ENCODE measurements around the gene KIF11. TPM values are rescaled to one million over a fixed set of nuclear protein-coding genes. Genes with fewer than 3 reads are reported as not detected.

KIF11 gene
- total and polyA plus RNA-seq, 2 of the 13 experiments (the other 11 are each of a cell fraction or from before 2014, with no cell fraction given) = 8.7 to 38.4 TPM

DNA sequence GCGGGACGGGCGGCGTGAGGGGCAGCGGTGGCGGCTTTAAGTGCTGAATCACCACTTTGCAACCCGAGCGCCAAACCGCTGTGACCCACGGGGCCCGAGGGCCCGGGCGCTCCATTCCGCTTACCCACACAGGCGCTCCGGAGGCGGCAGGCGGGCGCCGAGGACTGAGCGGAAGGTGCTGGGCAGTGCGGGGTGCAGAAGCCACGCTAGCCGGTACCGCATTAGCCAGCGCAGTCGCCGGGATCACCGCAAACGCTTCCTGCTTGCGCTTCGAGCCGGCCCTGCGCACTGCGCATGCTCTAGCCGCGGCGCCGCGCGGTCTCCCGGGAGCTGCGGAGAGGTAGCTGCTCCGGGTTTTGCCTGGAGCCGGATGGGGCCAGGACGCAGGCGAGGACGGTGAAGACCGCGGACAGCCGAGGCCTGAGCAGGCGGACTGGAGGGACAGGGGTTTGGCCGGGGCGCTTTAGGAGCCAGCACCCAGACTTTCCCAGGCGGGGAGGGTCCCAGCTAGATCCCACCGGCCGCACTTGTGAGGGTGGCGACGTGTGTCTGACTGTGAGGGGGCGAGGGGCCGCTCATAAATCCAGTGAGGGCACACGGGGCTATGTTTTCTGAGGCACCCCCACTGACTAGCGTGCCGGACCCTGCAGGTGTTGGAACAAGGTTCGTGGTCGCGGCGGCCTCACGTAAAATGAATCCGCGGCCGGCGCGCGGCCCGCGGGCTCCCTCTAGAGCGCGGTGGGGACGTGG, 19.0 kb upstream of the KIF11 start, which contains the start of gene IDE (continued):
- TF ChIP-seq NAIF1 (CRISPR knock-in tag; IDR thresholded peaks at IDR 0.05; ENCODE audit: borderline replicate concordance) (peak; percentile 96), ARHGAP35 (CRISPR knock-in tag; IDR thresholded peaks at IDR 0.05; ENCODE audit: borderline replicate concordance) (peak; percentile 88; the same call in 1 of the 2 replicates), ZFP1 (CRISPR knock-in tag; IDR thresholded peaks at IDR 0.05) (0 out of 2 replicates have a peak, but pooled peaks have one; percentile 28), IRF2 (CRISPR knock-in tag; IDR thresholded peaks at IDR 0.05) (no peak; the same call in none of the 2 replicates), POLR2AphosphoS2 (IDR thresholded peaks at IDR 0.05; ENCODE audit: low read depth, low read length) (no peak), MXD4 (CRISPR knock-in tag; IDR thresholded peaks at IDR 0.05) (peak; percentile 56; the same call in 1 of the 2 replicates), TOPORS (CRISPR knock-in tag; IDR thresholded peaks at IDR 0.05) (no peak; the same call in 1 of the 2 replicates), PHF21A (CRISPR knock-in tag; IDR thresholded peaks at IDR 0.05) (peak; percentile 87), MIXL1 (CRISPR knock-in tag; IDR thresholded peaks at IDR 0.05) (peak; percentile 17; the same call in 1 of the 2 replicates), ZNF790 (CRISPR knock-in tag; IDR thresholded peaks at IDR 0.05; ENCODE audit: borderline replicate concordance) (peak; percentile 84), ZNF83 (CRISPR knock-in tag; IDR thresholded peaks at IDR 0.05; ENCODE audit: borderline replicate concordance) (peak; percentile 78), SP4 (CRISPR knock-in tag; IDR thresholded peaks at IDR 0.05) (peak; percentile 41; the same call in 1 of the 2 replicates), HDAC1 (CRISPR knock-in tag; IDR thresholded peaks at IDR 0.05) (peak; percentile 84), ZNF761 (CRISPR knock-in tag; conservative IDR thresholded peaks at IDR 0.05) (peak; percentile 96), TAF1 (CRISPR knock-in tag; IDR thresholded peaks at IDR 0.05) (peak; percentile 86)
- TF ChIP-seq, protein P1, sequence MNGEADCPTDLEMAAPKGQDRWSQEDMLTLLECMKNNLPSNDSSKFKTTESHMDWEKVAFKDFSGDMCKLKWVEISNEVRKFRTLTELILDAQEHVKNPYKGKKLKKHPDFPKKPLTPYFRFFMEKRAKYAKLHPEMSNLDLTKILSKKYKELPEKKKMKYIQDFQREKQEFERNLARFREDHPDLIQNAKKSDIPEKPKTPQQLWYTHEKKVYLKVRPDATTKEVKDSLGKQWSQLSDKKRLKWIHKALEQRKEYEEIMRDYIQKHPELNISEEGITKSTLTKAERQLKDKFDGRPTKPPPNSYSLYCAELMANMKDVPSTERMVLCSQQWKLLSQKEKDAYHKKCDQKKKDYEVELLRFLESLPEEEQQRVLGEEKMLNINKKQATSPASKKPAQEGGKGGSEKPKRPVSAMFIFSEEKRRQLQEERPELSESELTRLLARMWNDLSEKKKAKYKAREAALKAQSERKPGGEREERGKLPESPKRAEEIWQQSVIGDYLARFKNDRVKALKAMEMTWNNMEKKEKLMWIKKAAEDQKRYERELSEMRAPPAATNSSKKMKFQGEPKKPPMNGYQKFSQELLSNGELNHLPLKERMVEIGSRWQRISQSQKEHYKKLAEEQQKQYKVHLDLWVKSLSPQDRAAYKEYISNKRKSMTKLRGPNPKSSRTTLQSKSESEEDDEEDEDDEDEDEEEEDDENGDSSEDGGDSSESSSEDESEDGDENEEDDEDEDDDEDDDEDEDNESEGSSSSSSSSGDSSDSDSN (CRISPR knock-in tag; IDR thresholded peaks at IDR 0.05) = peak; percentile 98
- TF ChIP-seq, protein P2, sequence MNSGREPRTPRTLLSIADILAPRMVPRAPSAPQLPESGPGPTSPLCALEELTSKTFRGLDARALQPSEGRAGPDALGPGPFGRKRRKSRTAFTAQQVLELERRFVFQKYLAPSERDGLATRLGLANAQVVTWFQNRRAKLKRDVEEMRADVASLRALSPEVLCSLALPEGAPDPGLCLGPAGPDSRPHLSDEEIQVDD (CRISPR knock-in tag; IDR thresholded peaks at IDR 0.05; ENCODE audit: borderline replicate concordance) = no peak
- TF ChIP-seq, protein P3, sequence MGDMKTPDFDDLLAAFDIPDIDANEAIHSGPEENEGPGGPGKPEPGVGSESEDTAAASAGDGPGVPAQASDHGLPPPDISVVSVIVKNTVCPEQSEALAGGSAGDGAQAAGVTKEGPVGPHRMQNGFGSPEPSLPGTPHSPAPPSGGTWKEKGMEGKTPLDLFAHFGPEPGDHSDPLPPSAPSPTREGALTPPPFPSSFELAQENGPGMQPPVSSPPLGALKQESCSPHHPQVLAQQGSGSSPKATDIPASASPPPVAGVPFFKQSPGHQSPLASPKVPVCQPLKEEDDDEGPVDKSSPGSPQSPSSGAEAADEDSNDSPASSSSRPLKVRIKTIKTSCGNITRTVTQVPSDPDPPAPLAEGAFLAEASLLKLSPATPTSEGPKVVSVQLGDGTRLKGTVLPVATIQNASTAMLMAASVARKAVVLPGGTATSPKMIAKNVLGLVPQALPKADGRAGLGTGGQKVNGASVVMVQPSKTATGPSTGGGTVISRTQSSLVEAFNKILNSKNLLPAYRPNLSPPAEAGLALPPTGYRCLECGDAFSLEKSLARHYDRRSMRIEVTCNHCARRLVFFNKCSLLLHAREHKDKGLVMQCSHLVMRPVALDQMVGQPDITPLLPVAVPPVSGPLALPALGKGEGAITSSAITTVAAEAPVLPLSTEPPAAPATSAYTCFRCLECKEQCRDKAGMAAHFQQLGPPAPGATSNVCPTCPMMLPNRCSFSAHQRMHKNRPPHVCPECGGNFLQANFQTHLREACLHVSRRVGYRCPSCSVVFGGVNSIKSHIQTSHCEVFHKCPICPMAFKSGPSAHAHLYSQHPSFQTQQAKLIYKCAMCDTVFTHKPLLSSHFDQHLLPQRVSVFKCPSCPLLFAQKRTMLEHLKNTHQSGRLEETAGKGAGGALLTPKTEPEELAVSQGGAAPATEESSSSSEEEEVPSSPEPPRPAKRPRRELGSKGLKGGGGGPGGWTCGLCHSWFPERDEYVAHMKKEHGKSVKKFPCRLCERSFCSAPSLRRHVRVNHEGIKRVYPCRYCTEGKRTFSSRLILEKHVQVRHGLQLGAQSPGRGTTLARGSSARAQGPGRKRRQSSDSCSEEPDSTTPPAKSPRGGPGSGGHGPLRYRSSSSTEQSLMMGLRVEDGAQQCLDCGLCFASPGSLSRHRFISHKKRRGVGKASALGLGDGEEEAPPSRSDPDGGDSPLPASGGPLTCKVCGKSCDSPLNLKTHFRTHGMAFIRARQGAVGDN (CRISPR knock-in tag; IDR thresholded peaks at IDR 0.05) = peak; percentile 96
- TF ChIP-seq, protein P4, sequence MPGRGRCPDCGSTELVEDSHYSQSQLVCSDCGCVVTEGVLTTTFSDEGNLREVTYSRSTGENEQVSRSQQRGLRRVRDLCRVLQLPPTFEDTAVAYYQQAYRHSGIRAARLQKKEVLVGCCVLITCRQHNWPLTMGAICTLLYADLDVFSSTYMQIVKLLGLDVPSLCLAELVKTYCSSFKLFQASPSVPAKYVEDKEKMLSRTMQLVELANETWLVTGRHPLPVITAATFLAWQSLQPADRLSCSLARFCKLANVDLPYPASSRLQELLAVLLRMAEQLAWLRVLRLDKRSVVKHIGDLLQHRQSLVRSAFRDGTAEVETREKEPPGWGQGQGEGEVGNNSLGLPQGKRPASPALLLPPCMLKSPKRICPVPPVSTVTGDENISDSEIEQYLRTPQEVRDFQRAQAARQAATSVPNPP (CRISPR knock-in tag; IDR thresholded peaks at IDR 0.05) = no peak
- TF ChIP-seq, protein P5, sequence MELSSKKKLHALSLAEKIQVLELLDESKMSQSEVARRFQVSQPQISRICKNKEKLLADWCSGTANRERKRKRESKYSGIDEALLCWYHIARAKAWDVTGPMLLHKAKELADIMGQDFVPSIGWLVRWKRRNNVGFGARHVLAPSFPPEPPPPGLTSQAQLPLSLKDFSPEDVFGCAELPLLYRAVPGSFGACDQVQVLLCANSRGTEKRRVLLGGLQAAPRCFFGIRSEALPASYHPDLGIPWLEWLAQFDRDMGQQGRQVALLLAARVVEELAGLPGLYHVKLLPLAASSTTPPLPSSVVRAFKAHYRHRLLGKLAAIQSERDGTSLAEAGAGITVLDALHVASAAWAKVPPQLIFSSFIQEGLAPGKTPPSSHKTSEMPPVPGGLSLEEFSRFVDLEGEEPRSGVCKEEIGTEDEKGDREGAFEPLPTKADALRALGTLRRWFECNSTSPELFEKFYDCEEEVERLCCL (CRISPR knock-in tag; IDR thresholded peaks at IDR 0.05; ENCODE audit: borderline replicate concordance) = peak; percentile 90; the same call in 1 of the 2 replicates

Measured in HepG2 (cell line).